ENCODE results near the gene LCN6.
"Not testable (repeated sequence)": the region's sequence is repeated elsewhere in the genome, so short reads cannot be mapped to it uniquely, and the experiment has no call there.

- TF ChIP-seq POLR2AphosphoS5, CTCF, POLR2A (IDR thresholded peaks at IDR 0.05): not testable (repeated sequence)
Measured at GRCh38 chr9:136711219-136711648, 37.1 kb downstream of the LCN6 start.

All from transverse colon (tissue), 4 donors.